HG02678 (cell line): ENCODE results near the gene DKK2.
"Not testable (repeated sequence)": the region's sequence is repeated elsewhere in the genome, so short reads cannot be mapped to it uniquely, and the experiment has no call there.

Experiments
- ATAC-seq: cut with Tn5 transposase; IDR thresholded peaks from one replicate; pipeline ENCODE4 v1.9.1; 2021; ENCODE audit warnings: mild to moderate bottlenecking, moderate library complexity; ENCODE audit not compliant: unreplicated experiment

DKK2 gene

DNA sequence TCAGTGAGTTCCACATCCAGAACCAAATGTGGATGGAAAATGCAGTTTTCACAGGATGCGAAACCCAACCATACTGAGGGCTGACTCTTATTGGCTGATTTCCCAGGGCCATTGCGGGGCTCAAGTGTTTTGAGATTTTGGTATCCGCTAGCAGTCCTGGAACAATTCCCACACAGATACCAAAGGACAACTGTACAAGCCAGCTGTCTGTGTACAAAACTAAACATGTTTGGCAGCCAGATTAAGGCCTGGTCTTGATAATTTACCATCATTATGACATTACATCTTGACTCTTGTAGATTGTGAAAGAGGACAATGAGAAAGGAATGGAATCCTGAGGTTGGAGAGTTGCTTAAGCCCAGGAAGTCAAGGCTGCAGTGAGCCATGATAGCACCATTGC lies 121.9 kb downstream of the DKK2 start:
- no peak for ATAC-seq

GRCh38 chr4:106909486-106910188 lies 126.5 kb downstream of the DKK2 start:
- ATAC-seq = no peak

GRCh38 chr4:106908049-106908448 lies 128.1 kb downstream of the DKK2 start:
- not testable (repeated sequence) for ATAC-seq

DNA sequence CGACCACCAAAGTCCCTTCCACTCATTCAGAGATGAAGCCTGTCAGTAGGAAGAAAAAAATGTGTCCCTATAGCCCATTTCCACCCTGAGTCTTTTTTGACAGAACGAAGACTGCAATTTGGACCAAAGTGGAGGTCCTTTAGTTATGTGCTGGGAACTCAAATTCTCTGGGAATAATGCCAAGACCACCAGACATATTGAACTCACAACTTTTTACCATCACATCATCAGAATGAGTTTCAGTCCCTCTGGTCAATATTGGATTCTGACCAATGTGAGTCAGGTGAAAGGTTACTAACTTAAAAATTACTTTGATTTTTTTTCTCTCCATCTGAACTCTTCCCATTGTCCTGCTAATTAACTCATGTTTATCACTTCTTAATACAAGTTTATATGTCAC lies 128.9 kb downstream of the DKK2 start:
- no peak for ATAC-seq

DNA sequence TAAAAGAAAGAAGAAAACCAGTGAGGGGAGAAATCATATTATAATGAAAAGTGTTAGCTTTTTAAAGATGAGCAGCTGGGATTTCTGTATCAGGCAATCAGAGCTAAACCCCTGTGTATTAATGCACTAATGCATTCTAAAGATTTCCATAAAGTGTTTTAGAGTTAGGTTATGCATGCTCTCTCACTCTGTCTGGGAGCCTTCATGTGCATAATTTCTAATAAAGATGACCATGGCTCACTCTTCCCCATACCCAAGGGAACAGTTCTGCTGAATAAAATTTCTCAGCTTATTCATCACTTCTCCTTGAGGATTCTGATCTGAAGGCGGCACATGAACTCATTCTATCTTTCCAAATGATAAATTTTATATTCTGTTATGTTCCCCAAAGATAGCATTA lies 129.4 kb downstream of the DKK2 start:
- no peak for ATAC-seq

- ATAC-seq = no peak
Measured at GRCh38 chr4:106898621-106899230, 137.4 kb downstream of the DKK2 start.

- ATAC-seq = no peak
Measured at GRCh38 chr4:106893903-106894302, 142.2 kb downstream of the DKK2 start.

GRCh38 chr4:106893395-106893881 lies 142.7 kb downstream of the DKK2 start:
- ATAC-seq = no peak

- ATAC-seq = no peak
Measured at GRCh38 chr4:106892786-106893185, 143.3 kb downstream of the DKK2 start.

DNA sequence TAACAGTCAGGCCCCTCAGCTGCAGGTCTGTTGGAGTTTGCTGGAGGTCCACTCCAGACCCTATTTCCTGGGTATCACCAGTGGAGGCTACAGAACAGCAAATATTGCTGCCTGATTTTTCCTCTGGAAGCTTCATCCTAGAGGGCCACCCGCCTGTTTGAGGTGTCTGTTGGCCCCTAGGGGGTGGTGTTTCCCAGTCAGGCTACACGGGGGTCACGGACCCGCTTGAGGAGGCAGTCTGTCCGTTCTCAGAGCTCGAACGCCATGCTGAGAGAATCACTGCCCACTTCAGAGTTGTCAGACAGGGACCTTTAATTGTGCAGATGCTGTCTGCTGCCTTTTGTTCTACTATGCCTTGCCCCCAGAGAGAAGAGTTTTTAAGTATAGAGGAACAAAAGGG lies 160.8 kb downstream of the DKK2 start:
- ATAC-seq = no peak
